Measurements from ENCODE around the gene TGM3. TPM values are rescaled to one million over a fixed set of nuclear protein-coding genes. Genes with fewer than 3 reads are reported as not detected.

TGM3 gene
- total and polyA plus RNA-seq, 9 donors = 0.04 to 0.46 (median 0.15) TPM; not detected in 4

- intact Hi-C loops (cut with DNase I) = no loop called here
- Histone ChIP-seq H3K4me1 (ENCODE audit: insufficient read depth) (no peaks in the 10 kb centered on the region), H3K4me3 (no peak overlapping the region), H3K9me3 (no peaks in the 10 kb centered on the region), H3K27me3 (no peaks in the 10 kb centered on the region), H3K36me3 (no peaks in the 10 kb centered on the region), H3K27ac (no peak overlapping the region)
- WGBS, 3 donors = 24 to 34% (median 30%) methylated on average over 6 of the region's 6 CpGs
- no peak for DNase-seq
- TF ChIP-seq POLR2A (IDR thresholded peaks at IDR 0.05) (no peak), EP300 (IDR thresholded peaks at IDR 0.05) (no peak), CTCF (IDR thresholded peaks at IDR 0.05) (no peak)
Measured at GRCh38 chr20:2320813-2321658, 25.2 kb downstream of the TGM3 start.

GRCh38 chr20:2323051-2323450 lies 27.2 kb downstream of the TGM3 start:
- H3K27ac ChIP-seq = no peak overlapping the region
- no peaks in the 10 kb centered on the region for H3K4me1 ChIP-seq (ENCODE audit: insufficient read depth)
- 89 to 95% (median 90%) methylated on average over 2 of the region's 2 CpGs for WGBS, 3 donors
- TF ChIP-seq CTCF (IDR thresholded peaks at IDR 0.05) (no peak), EP300 (IDR thresholded peaks at IDR 0.05) (no peak), POLR2A (IDR thresholded peaks at IDR 0.05) (no peak)
- no peaks in the 10 kb centered on the region for H3K36me3 ChIP-seq
- H3K9me3 ChIP-seq = no peaks in the 10 kb centered on the region
- H3K4me3 ChIP-seq = no peak overlapping the region
- no peaks in the 10 kb centered on the region for H3K27me3 ChIP-seq
- no peak for DNase-seq
- intact Hi-C loops (cut with DNase I) = no loop called here

- no peaks in the 10 kb centered on the region for H3K27me3 ChIP-seq
- H3K9me3 ChIP-seq = no peaks in the 10 kb centered on the region
- no peak for TF ChIP-seq POLR2A (IDR thresholded peaks at IDR 0.05)
- no peak for TF ChIP-seq CTCF (IDR thresholded peaks at IDR 0.05)
- no peak for TF ChIP-seq EP300 (IDR thresholded peaks at IDR 0.05)
- H3K36me3 ChIP-seq = no peaks in the 10 kb centered on the region
- 27 to 41% (median 30%) methylated on average over 2 of the region's 2 CpGs for WGBS, 3 donors
- H3K4me3 ChIP-seq = no peak overlapping the region
- DNase-seq = no peak
- no peak overlapping the region for H3K27ac ChIP-seq
- intact Hi-C loops (cut with DNase I) = no loop called here
- H3K4me1 ChIP-seq (ENCODE audit: insufficient read depth) = no peaks in the 10 kb centered on the region
Measured at GRCh38 chr20:2326046-2326445, 30.2 kb downstream of the TGM3 start.

GRCh38 chr20:2327620-2328555 lies 32.1 kb downstream of the TGM3 start:
- DNase-seq = no peak
- H3K4me3 ChIP-seq = no peak overlapping the region
- TF ChIP-seq POLR2A (IDR thresholded peaks at IDR 0.05) = no peak
- TF ChIP-seq CTCF (IDR thresholded peaks at IDR 0.05) = no peak
- no peak for TF ChIP-seq EP300 (IDR thresholded peaks at IDR 0.05)
- H3K27ac ChIP-seq = no peak overlapping the region
- no peaks in the 10 kb centered on the region for H3K36me3 ChIP-seq
- intact Hi-C loops (cut with DNase I) = no loop called here
- WGBS, 3 donors = 86 to 90% (median 86%) methylated on average over 30 of the region's 30 CpGs
- no peaks in the 10 kb centered on the region for H3K9me3 ChIP-seq
- no peaks in the 10 kb centered on the region for H3K4me1 ChIP-seq (ENCODE audit: insufficient read depth)
- H3K27me3 ChIP-seq = no peaks in the 10 kb centered on the region
